H9 (cell line): ENCODE measurements around the gene WDR7. TPM values are rescaled to one million over a fixed set of nuclear protein-coding genes. Genes with fewer than 3 reads are reported as not detected.

ENCODE experiments used
- DNase-seq: peaks from one replicate; pipeline ENCODE4 v3.0.0-alpha.2; 2017
- H2AFZ ChIP-seq: one replicate; pipeline ENCODE4 v1.6.1; 2013; ENCODE audit warnings: mild to moderate bottlenecking, low read length, control low read depth, moderate library complexity
- H2AK5ac ChIP-seq: 2 replicates; pipeline ENCODE4 v1.6.1; 2013; ENCODE audit warnings: low read length, control low read depth, mixed read lengths; ENCODE audit not compliant: insufficient read length
- H2BK120ac ChIP-seq: one replicate; pipeline ENCODE4 v1.6.1; 2013; ENCODE audit warnings: low read depth, mild to moderate bottlenecking, low read length, control low read depth, inconsistent platforms; ENCODE audit not compliant: poor library complexity, severe bottlenecking
- H2BK12ac ChIP-seq: 2 replicates; pipeline ENCODE4 v1.6.1; 2013; ENCODE audit warnings: low read length, control low read depth, mixed read lengths, low read depth; ENCODE audit not compliant: insufficient read length
- H2BK15ac ChIP-seq: 2 replicates; pipeline ENCODE4 v1.6.1; 2013; ENCODE audit warnings: low read depth, low read length, control low read depth
- H2BK20ac ChIP-seq: one replicate; pipeline ENCODE4 v1.6.1; 2013; ENCODE audit warnings: low read depth, mild to moderate bottlenecking, low read length, control low read depth, inconsistent platforms; ENCODE audit not compliant: poor library complexity, severe bottlenecking
- H2BK5ac ChIP-seq: 2 replicates; pipeline ENCODE4 v1.6.1; 2013; ENCODE audit warnings: low read length, control low read depth, mixed read lengths; ENCODE audit not compliant: insufficient read length
- H3K14ac ChIP-seq: 2 replicates; pipeline ENCODE4 v1.6.1; 2013; ENCODE audit warnings: low read length, control low read depth; ENCODE audit not compliant: insufficient read depth
- H3K18ac ChIP-seq: 2 replicates; pipeline ENCODE4 v1.6.1; 2013; ENCODE audit warnings: low read depth, mild to moderate bottlenecking, mixed read lengths, low read length, control low read depth; ENCODE audit not compliant: insufficient read length
- H3K23ac ChIP-seq: 2 replicates; pipeline ENCODE4 v1.6.1; 2013; ENCODE audit warnings: low read length, control low read depth, mixed read lengths, low read depth; ENCODE audit not compliant: insufficient read length
- H3K23me2 ChIP-seq: 2 replicates; pipeline ENCODE4 v1.6.1; 2013; ENCODE audit warnings: low read depth, mild to moderate bottlenecking, mixed read lengths, low read length, control low read depth; ENCODE audit not compliant: insufficient read length, poor library complexity, severe bottlenecking
- H3K27ac ChIP-seq: 2 replicates; pipeline ENCODE4 v1.5.1; 2013; ENCODE audit warnings: low read length, control low read depth, mixed read lengths, low read depth; ENCODE audit not compliant: insufficient read length
- H3K27me3 ChIP-seq: 2 replicates; pipeline ENCODE4 v1.6.1; 2013; ENCODE audit warnings: low read length, control low read depth, inconsistent platforms; ENCODE audit not compliant: insufficient read depth
- H3K4ac ChIP-seq: 2 replicates; pipeline ENCODE4 v1.6.1; 2013; ENCODE audit warnings: low read depth, mild to moderate bottlenecking, control low read depth, inconsistent platforms, low read length, moderate library complexity
- H3K4me1 ChIP-seq: 2 replicates; pipeline ENCODE4 v1.6.1; 2013; ENCODE audit warnings: low read length, control low read depth, inconsistent platforms; ENCODE audit not compliant: insufficient read depth
- H3K4me2 ChIP-seq: 2 replicates; pipeline ENCODE4 v1.6.1; 2013; ENCODE audit warnings: low read length, control low read depth, mixed read lengths; ENCODE audit not compliant: insufficient read length, insufficient read depth
- H3K56ac ChIP-seq: 2 replicates; pipeline ENCODE4 v1.6.1; 2013; ENCODE audit warnings: low read depth, mild to moderate bottlenecking, mixed read lengths, low read length, control low read depth; ENCODE audit not compliant: insufficient read length
- H3K79me1 ChIP-seq: 2 replicates; pipeline ENCODE4 v1.6.1; 2013; ENCODE audit warnings: low read depth, mild to moderate bottlenecking, moderate library complexity, low read length, control low read depth, inconsistent platforms; ENCODE audit not compliant: insufficient read depth, poor library complexity, severe bottlenecking
- H3K79me2 ChIP-seq: 2 replicates; pipeline ENCODE4 v1.6.1; 2013; ENCODE audit warnings: low read length, control low read depth, inconsistent platforms; ENCODE audit not compliant: insufficient read depth
- H3K9ac ChIP-seq: 2 replicates; pipeline ENCODE4 v1.6.1; 2013; ENCODE audit warnings: low read length, control low read depth, mixed read lengths; ENCODE audit not compliant: insufficient read length; ENCODE audit errors: extremely low read depth
- H3K9me3 ChIP-seq: one replicate; pipeline ENCODE4 v1.6.1; 2013; ENCODE audit warnings: low read depth, low read length, inconsistent platforms; ENCODE audit not compliant: control insufficient read depth
- H3T11ph ChIP-seq: one replicate; pipeline ENCODE4 v1.6.1; 2013; ENCODE audit warnings: mild to moderate bottlenecking, low read length, control low read depth, inconsistent platforms
- H4K20me1 ChIP-seq: one replicate; pipeline ENCODE4 v1.6.1; 2013; ENCODE audit not compliant: control insufficient read depth, insufficient read length, insufficient read depth
- H4K5ac ChIP-seq: 2 replicates; pipeline ENCODE4 v1.6.1; 2013; ENCODE audit warnings: low read depth, mild to moderate bottlenecking, mixed read lengths, low read length, control low read depth; ENCODE audit not compliant: insufficient read length
- H4K8ac ChIP-seq: replicated peaks from 2 replicates; pipeline ENCODE4 v1.6.1; 2013; ENCODE audit warnings: low read length, control low read depth, mixed read lengths, low read depth; ENCODE audit not compliant: insufficient read length
- H4K91ac ChIP-seq: 2 replicates; pipeline ENCODE4 v1.6.1; 2013; ENCODE audit warnings: low read depth, mild to moderate bottlenecking, moderate library complexity, mixed read lengths, low read length, control low read depth; ENCODE audit not compliant: insufficient read length
- H3K27ac Mint-ChIP-seq, 3 experiments: 2 replicates in 2 of 3; 3 replicates in 1 of 3; pipeline ENCODE4 v1.8.0; 2020 to 2021; ENCODE audit warnings: mixed read lengths in 3 of 3, mild to moderate bottlenecking in 1 of 3, moderate library complexity in 1 of 3
- H3K27me3 Mint-ChIP-seq: 2 replicates; pipeline ENCODE4 v1.8.0; 2021; ENCODE audit warnings: low read depth, mild to moderate bottlenecking, moderate library complexity, mixed read lengths
- H3K36me3 Mint-ChIP-seq, 3 experiments: 2 replicates in 2 of 3; 3 replicates in 1 of 3; pipeline ENCODE4 v1.8.0; 2020 to 2021; ENCODE audit warnings: low read depth in 3 of 3, mixed read lengths in 3 of 3; ENCODE audit not compliant: insufficient read depth in 1 of 3
- H3K4me1 Mint-ChIP-seq, 2 experiments: 2 replicates each; pipeline ENCODE4 v1.8.0; 2020; ENCODE audit warnings: mixed read lengths in 2 of 2
- H3K4me3 Mint-ChIP-seq, 2 experiments: 2 replicates in 1 of 2; 3 replicates in 1 of 2; pipeline ENCODE4 v1.8.0; 2020 to 2021; ENCODE audit warnings: mild to moderate bottlenecking in 2 of 2, mixed read lengths in 2 of 2, moderate library complexity in 1 of 2
- H3K9me3 Mint-ChIP-seq, 2 experiments: 2 replicates in 1 of 2; 3 replicates in 1 of 2; pipeline ENCODE4 v1.8.0; 2020; ENCODE audit warnings: mild to moderate bottlenecking in 2 of 2, mixed read lengths in 2 of 2, moderate library complexity in 1 of 2
- WGBS: extraction: QIAGEN DNeasy Blood & Tissue Kit; methylation state at CpG from one replicate; pipeline ENCODE4 v1.1.7; 2013; ENCODE audit warnings: missing lambda C conversion rate, low lambda C conversion rate, mixed read lengths; ENCODE audit not compliant: insufficient read length; ENCODE audit errors: extremely low coverage; 5-methylcytosine and 5-hydroxymethylcytosine counted together
- total RNA-seq: library from RNA; stranded (reverse); gene quantifications from 2 replicates; pipeline ENCODE4 v1.2.1, GENCODE V29; 2021
- TF ChIP-seq, protein P1 (sequence below): fragments of 200-600 bp; sonication (generic); conservative IDR thresholded peaks from 3 replicates; pipeline ENCODE4 v1.8.0; 2021; ENCODE audit warnings: antibody characterized with exemption, mild to moderate bottlenecking

The WDR7 gene
- total RNA-seq, 1 experiment from 2014 or later, result 14.8 TPM

DNA sequence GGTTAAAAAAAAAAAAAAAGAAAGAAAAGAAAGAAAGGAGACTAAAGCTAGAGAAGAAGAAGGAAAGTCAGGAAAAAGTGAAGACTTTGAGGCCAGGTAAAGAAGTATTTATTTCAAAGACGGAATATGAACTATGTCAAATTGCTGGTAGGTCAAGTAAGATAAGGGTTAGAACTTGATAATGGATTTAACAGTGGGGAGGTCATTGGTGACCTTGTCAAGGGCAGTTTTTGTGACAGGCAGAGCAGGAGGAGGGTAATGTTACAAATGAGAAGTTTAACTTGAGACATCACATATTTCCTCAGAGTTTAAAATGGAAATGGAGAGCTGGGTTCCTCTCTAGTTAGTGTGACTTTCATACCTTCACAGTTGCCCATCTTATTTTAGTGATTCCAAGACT lies 9.5 kb downstream of the WDR7 start:
- no CpG with 5 or more reads among the region's 1 CpG for WGBS
- Histone ChIP-seq H3K27me3 (no peaks in the 10 kb centered on the region), H2BK12ac (no peak overlapping the region), H3K4me1 (no peaks in the 10 kb centered on the region), H3K79me2 (no peaks in the 10 kb centered on the region; the same call in 1 of the 2 replicates), H4K91ac (no peak overlapping the region), H2BK5ac (no peak overlapping the region), H4K8ac (no peak overlapping the region), H2AFZ (no peak overlapping the region), H3K9ac (no peak overlapping the region), H3K23me2 (no peaks in the 10 kb centered on the region), H3K4ac (no peak overlapping the region), H4K5ac (no peak overlapping the region), H3K56ac (no peak overlapping the region), H2BK15ac (no peak overlapping the region), H3T11ph (no peak overlapping the region), H4K20me1 (no peaks in the 10 kb centered on the region), H3K79me1 (peaks cover 2% of the 10 kb centered on the region), H3K27ac (no peak overlapping the region), H2BK20ac (no peak overlapping the region), H2AK5ac (no peak overlapping the region), H2BK120ac (no peak overlapping the region), H3K18ac (no peak overlapping the region), H3K23ac (no peak overlapping the region), H3K9me3 (no peaks in the 10 kb centered on the region), H3K14ac (no peak overlapping the region), H3K4me2 (no peak overlapping the region)
- DNase-seq, result no peak
- Mint-ChIP-seq H3K27ac (no peak overlapping the region), H3K9me3 (no peaks in the 10 kb centered on the region), H3K36me3 (no peaks in the 10 kb centered on the region), H3K27me3 (no peaks in the 10 kb centered on the region), H3K4me3 (no peak overlapping the region), H3K4me1 (peaks cover 8 to 10% of the 10 kb centered on the region in 2 experiments)
- TF ChIP-seq, protein P1, sequence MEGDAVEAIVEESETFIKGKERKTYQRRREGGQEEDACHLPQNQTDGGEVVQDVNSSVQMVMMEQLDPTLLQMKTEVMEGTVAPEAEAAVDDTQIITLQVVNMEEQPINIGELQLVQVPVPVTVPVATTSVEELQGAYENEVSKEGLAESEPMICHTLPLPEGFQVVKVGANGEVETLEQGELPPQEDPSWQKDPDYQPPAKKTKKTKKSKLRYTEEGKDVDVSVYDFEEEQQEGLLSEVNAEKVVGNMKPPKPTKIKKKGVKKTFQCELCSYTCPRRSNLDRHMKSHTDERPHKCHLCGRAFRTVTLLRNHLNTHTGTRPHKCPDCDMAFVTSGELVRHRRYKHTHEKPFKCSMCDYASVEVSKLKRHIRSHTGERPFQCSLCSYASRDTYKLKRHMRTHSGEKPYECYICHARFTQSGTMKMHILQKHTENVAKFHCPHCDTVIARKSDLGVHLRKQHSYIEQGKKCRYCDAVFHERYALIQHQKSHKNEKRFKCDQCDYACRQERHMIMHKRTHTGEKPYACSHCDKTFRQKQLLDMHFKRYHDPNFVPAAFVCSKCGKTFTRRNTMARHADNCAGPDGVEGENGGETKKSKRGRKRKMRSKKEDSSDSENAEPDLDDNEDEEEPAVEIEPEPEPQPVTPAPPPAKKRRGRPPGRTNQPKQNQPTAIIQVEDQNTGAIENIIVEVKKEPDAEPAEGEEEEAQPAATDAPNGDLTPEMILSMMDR, result no peak
